Stimulated activated CD8-positive, alpha-beta memory T cell treated with anti-CD3 and anti-CD28 coated beads, Interleukin-2, amount 100 ng/mL, for 1 hour (primary cell): ENCODE results near the gene GOLGA8Q.
"Not testable (repeated sequence)": the region's sequence is repeated elsewhere in the genome, so short reads cannot be mapped to it uniquely, and the experiment has no call there.

Experiments
- DNase-seq, 2 donors: peaks; one replicate each; pipeline ENCODE4 v3.0.0-alpha.2; 2020; ENCODE audit warnings: low read depth in 2 of 2

GOLGA8Q gene

GRCh38 chr15:30551750-30552149, at the start of gene GOLGA8Q:
TSS of gene GOLGA8Q (plus strand) at chr15:30552050. CDS start at chr15:30552078, 28 bp downstream.
- not testable (repeated sequence) for DNase-seq

DNA sequence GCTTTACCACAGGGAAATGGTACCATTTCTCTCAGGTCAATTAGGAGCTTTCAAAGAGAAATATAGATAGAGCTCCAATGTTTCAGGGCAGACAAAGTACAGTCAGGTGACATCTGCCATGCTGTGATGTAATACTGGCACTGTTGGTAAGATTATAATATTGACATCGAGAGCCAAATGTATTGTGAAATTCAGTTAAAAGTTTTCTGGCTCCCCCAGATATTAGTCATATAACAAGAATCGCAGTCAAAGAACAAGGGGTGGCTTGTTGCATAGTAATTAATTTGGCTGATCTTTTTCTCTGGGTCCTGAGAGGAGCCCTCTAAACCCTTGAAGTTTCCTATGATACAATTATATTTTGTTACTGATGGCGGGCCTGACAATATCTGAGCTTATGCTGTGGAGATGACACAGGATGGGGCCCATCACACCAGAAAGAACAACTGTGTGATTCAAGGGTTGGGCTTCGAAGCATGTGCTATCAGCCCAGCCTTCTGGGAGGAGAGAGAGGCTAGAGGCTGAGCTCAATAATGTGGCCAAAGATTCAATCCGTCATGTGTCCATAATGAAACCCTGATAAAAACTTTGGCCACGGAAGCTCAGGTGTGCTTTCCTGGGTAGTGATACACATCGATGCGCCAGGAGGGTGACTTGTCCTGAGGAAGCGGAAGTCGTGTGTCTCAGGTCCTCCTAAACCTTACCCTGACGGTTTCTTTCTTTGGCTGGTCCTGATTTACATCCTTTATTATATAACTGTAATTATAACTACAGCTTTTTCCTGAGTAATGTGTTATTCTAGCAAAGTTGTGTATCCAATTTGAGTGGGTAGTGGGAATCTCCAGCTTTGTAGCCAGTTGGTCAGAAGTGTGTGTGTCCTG, 48.7 kb upstream of the GOLGA8Q start:
- not testable (repeated sequence) for DNase-seq

DNA sequence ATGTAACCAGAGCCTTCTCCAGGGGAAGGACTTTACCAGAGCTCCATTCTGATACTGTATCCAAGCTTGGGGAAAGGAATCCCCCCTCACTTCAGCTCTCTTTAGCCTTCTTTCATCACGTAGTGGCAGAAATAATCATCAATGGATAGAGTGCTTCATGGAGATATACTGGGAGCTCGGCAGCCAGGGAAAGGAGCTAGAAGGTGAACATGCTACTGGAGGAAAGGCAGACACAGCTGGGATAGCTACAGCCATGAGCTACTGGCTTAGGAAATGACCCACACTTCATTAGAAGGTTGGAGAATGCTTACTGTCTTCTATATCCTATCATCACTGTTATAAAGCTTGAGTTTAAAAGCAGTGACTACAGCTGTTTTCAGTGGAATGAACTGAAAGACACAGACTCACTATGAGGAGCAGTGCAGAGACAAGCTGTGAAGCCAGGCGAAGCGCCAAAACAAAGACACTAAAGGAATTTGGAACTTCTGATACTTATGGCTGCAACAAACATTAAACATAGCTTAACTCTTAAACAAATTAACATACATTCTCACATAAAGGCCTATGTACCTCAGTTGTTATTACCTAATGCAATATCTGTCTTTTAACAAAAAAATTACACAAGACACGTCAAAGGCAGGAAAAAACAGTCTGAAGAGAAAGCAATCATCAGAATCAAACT, 47.5 kb upstream of the GOLGA8Q start:
- DNase-seq, result not testable (repeated sequence)

DNA sequence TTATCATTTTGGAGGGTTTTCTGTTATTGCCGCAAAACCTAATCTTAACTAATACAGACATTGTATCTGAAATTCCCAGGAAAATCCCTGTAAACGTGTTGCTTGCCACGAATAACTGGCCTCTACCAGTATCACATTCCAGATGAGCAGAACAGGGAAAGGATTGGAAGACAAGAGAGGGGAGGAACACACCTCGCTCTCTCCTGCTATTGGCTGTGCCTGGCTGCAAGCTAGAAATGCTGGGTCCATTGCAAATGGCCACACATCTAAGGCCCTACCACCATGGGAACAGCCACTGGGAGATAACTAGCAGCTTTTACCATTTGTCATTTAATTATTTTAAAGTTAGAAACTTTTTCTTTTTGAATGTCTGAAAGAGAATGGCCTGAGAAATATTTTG, 37.3 kb upstream of the GOLGA8Q start:
- DNase-seq, result not testable (repeated sequence)

DNA sequence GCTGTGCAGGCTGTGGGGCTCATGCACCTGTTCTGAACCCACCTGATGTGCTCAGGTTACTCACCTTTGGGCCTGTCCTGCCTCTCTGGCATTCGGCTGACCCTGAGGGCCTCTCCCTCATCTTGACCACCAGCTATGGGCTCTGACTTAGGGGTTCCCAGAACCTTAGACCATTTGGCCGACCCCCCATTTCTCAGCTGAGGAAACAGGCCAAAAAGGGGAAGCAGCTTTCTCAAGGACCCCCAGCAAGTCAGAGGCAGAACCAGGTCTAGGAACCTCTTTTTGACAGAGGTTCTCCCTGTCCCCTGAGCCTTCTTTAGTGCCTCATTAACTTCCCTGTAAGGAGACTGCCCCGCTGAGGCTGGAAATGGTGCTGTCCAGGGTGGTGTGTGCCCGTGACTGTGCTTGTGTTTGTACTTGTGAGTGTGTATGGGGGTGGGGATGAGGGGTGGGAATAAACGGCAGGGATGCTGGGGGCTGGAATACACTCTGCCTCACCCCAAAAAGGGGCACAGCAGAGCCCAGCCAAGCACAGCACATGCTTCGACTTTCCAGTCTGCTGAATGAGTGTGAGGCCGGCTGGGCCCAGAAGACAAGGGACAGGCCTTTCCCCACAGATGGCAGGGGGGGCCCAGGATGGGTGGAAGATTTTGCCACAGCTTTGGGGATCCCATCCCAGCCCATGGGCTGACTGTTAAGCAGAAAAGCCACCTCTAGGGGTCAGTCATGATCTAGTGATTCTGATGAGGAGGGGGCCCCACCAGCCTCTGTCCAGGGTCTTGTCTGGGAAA, 28.2 kb upstream of the GOLGA8Q start:
- not testable (repeated sequence) for DNase-seq

- not testable (repeated sequence) for DNase-seq
These were observed 25.9 kb upstream of the GOLGA8Q start for GRCh38 chr15:30525912-30526311.

GRCh38 chr15:30529049-30529448, 22.8 kb upstream of the GOLGA8Q start:
- DNase-seq, result not testable (repeated sequence)

DNA sequence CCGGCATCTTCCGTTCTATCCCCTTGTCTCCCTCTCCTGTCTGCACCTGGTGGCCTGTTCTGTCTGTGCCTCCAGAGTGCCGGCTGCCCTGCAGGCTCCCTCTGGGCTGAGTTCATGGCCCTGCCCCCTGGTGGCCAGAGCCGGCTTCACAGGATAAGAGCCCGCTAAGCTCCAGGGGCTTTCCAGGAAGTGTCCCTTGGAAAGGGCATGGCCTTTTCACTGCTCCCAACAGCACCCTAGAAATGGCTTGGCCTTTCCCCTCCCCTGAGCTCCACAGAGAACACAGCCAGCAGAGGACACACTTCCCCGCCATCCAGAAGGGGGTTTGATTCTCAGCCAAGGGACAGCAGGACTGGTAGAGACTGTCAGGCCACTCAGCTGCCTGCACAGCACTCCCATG, 15.1 kb downstream of the GOLGA8Q start:
- not testable (repeated sequence) for DNase-seq

GRCh38 chr15:30573012-30573491, 21.2 kb downstream of the GOLGA8Q start:
- DNase-seq, result not testable (repeated sequence)

DNA sequence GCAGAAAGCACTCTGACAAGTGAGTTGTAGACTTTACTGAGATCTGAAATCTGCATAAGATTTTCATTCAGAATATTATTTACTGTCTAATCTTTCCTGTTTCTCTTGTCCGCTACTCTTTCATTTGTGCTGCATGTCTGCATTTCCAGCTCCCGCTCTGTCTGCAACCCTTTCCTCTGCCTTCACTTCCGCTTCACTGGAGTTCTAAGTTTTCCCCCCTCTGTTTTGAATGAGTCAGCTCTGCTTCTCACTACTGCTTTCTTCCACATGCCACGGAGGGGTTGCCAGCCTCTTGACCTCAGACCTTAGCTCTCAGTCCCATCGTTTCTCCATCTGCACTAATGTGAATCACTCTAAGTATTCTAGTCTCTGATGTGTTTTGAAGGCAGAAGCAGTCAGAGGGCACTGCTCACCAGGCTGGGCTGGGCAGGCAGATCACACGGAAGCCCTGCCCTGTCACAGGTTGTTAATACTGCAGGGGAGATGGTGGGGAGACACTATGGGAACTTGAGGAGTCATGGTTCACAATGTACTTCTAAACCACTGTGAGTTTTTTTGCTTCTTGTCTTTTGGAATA, 27.6 kb downstream of the GOLGA8Q start:
- not testable (repeated sequence) for DNase-seq

GRCh38 chr15:30580716-30581115, 28.9 kb downstream of the GOLGA8Q start:
- DNase-seq, result not testable (repeated sequence)

GRCh38 chr15:30598953-30599352, 47.1 kb downstream of the GOLGA8Q start:
- DNase-seq, result not testable (repeated sequence)

DNA sequence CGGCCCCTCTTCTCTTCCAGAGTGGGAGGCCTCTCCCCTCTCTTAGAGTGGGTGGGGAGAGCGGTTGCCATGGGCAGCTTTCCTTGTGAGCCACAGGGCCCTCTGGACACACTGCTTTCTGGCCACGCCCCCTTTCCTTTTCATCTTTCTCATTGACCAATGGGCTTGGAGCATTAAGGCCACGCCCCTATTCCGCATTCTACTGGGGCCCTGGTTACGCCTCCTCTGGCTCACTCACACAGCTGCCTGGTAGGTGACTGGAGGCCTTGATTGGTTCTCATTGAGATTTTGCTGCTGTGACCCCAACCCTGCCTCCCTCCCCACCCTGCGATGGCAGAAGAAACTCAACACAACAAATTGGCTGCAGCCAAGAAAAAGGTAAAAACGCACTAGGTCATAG, 51.9 kb downstream of the GOLGA8Q start, which contains the start of gene GOLGA8H:
TSS of gene GOLGA8H (plus strand) at position 233 of the 400 bp plus-strand sequence. CDS start at position 331, 98 bp downstream.
- not testable (repeated sequence) for DNase-seq
